Panc1 (cell line): ENCODE results near the gene ZNF444. TPM values are rescaled to one million over a fixed set of nuclear protein-coding genes. Genes with fewer than 3 reads are reported as not detected.
"Not testable (repeated sequence)": the region's sequence is repeated elsewhere in the genome, so short reads cannot be mapped to it uniquely, and the experiment has no call there.

ENCODE experiments used
- ATAC-seq: fragments of 200-7000 bp; cut with Tn5 transposase; 2 replicates; pipeline ENCODE4 v1.9.1; 2020; ENCODE audit warnings: mild to moderate bottlenecking, moderate library complexity
- BruUV-seq: library from RNA; stranded (reverse); fragments of 400-500 nt; replicated peaks from 2 replicates; lab custom pipeline; 2021; lab: Mats Ljungman, UMichigan
- CTCF ChIA-PET: fragments of 300-600 bp; sonication (Branson Sonifier 250); formaldehyde crosslinking; loops from one replicate; lab custom pipeline; 2022; ENCODE audit warnings: antibody characterized with exemption; lab: Charles Lee
- POLR2A ChIA-PET: fragments of 300-600 bp; sonication (Branson Sonifier 250); formaldehyde crosslinking; loops from one replicate; lab custom pipeline; 2022; ENCODE audit warnings: antibody characterized with exemption; lab: Charles Lee
- DNase-seq: peaks from one replicate; pipeline ENCODE4 v3.0.0-alpha.2; 2010; ENCODE audit warnings: low read depth, low spot score
- H3K27ac ChIP-seq: 2 replicates; pipeline ENCODE4 v1.5.1; 2011; ENCODE audit warnings: mild to moderate bottlenecking, low read length, inconsistent platforms
- H3K27me3 ChIP-seq: fragments of 200-500 bp; sonication (Bioruptor generic); 2 replicates; pipeline ENCODE4 v1.6.0; 2014; ENCODE audit warnings: low read length, inconsistent platforms; ENCODE audit not compliant: control insufficient read depth, insufficient read depth
- H3K36me3 ChIP-seq: fragments of 200-500 bp; sonication (Bioruptor generic); 2 replicates; pipeline ENCODE4 v1.5.1; 2014; ENCODE audit warnings: inconsistent platforms, mild to moderate bottlenecking, low read length, moderate library complexity; ENCODE audit not compliant: control insufficient read depth, insufficient read depth
- H3K4me1 ChIP-seq: 2 replicates; pipeline ENCODE4 v1.5.1; 2011; ENCODE audit warnings: inconsistent platforms, mild to moderate bottlenecking, low read length, moderate library complexity; ENCODE audit not compliant: control insufficient read depth, insufficient read depth
- H3K4me3 ChIP-seq, 2 experiments: 2 replicates each; pipeline ENCODE4 v1.5.1; 2011 to 2012; ENCODE audit warnings: low read depth in 2 of 2, low read length in 2 of 2, mild to moderate bottlenecking in 2 of 2, inconsistent platforms in 1 of 2, moderate library complexity in 1 of 2
- H3K9me3 ChIP-seq: fragments of 200-500 bp; sonication (Bioruptor generic); 2 replicates; pipeline ENCODE4 v1.5.1; 2014; ENCODE audit warnings: low read depth, mild to moderate bottlenecking, inconsistent platforms, low read length, moderate library complexity; ENCODE audit not compliant: control insufficient read depth, insufficient read depth
- CTCF ChIP-seq: fragments of 450-650 bp; IDR thresholded peaks from 2 replicates; pipeline ENCODE4 v1.5.1; 2017; ENCODE audit warnings: mild to moderate bottlenecking
- POLR2AphosphoS5 ChIP-seq: IDR thresholded peaks from 2 replicates; pipeline ENCODE4 v1.6.1; 2012; ENCODE audit warnings: mild to moderate bottlenecking, low read depth, low read length, moderate library complexity
- SIN3A ChIP-seq: IDR thresholded peaks from 2 replicates; pipeline ENCODE4 v1.6.1; 2012; ENCODE audit warnings: low read depth, mild to moderate bottlenecking, low read length, moderate library complexity, borderline replicate concordance; ENCODE audit not compliant: insufficient read depth
- TCF7L2 ChIP-seq: IDR thresholded peaks from 2 replicates; pipeline ENCODE4 v1.6.1; 2011; ENCODE audit warnings: mild to moderate bottlenecking, low read depth, low read length, inconsistent platforms
- in situ Hi-C: cut with HindIII; loops from 2 replicates; pipeline ENCODE4 v1.10.0; 2016; ENCODE audit warnings: low sequenced_read_pairs, low pct_unique_long_range_greater_than_20kb
- intact Hi-C: fragments of 100-400 bp; cut with micrococcal nuclease; formaldehyde crosslinking; loops from one replicate; pipeline ENCODE4 v1.10.0; 2022; ENCODE audit not compliant: unreplicated experiment
- total RNA-seq: library from RNA; stranded (reverse); gene quantifications from one replicate; pipeline ENCODE4 v1.2.1, GENCODE V29; 2021; ENCODE audit not compliant: unreplicated experiment
- TF ChIP-seq, protein P1 (sequence below), 2 experiments: IDR thresholded peaks; 2 replicates each; pipeline ENCODE4 v1.6.1; 2011 to 2012; ENCODE audit warnings: low read depth in 2 of 2, control low read depth in 1 of 2, low read length in 1 of 2, mild to moderate bottlenecking in 1 of 2, moderate library complexity in 1 of 2; ENCODE audit not compliant: insufficient read depth in 1 of 2

ZNF444 gene
- total RNA-seq, 1 experiment from 2014 or later = 81.5 TPM

DNA sequence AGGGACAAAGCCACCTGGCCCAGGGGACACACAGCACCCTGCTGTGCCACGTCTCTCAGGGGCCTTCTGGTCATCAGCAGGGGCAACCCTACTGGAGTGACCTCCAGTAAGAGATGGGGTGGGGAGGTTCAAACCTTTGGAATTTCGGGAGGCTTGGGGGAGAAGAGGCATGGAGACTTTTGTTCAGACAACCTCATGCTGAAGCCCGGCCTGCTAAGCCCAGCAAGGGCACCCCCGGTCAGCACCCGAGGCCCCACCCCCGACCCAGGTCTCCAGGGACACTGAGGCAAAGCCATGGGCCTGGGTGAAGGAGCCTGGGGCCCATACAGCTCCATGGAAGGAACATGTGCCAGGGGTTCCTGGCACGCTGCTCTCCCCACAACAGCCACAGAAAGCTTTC lies 43.3 kb upstream of the ZNF444 start:
- POLR2A ChIA-PET = interaction anchor here (0.7 kb wide), 1 partner anchor 65 kb away, joined by 12 read pairs; no protein-coding TSS in a partner anchor
- in situ Hi-C loops (no loop called here), intact Hi-C loops (no loop called here)
- ATAC-seq (no peak), DNase-seq (no peak)
- BruUV-seq = no TSS peak
- CTCF ChIA-PET = no interaction called here
- H3K27ac ChIP-seq = no peak overlapping the region
- H3K36me3 ChIP-seq = peaks cover 6% of the 10 kb centered on the region
- no peak overlapping the region for H3K4me3 ChIP-seq
- peaks cover 5% of the 10 kb centered on the region; the same call in 1 of the 2 replicates for H3K4me1 ChIP-seq
- H3K9me3 ChIP-seq = no peaks in the 10 kb centered on the region
- no peaks in the 10 kb centered on the region for H3K27me3 ChIP-seq
- TF ChIP-seq CTCF = no peak
- no peak for TF ChIP-seq SIN3A
- TF ChIP-seq TCF7L2 = no peak
- TF ChIP-seq, protein P1, sequence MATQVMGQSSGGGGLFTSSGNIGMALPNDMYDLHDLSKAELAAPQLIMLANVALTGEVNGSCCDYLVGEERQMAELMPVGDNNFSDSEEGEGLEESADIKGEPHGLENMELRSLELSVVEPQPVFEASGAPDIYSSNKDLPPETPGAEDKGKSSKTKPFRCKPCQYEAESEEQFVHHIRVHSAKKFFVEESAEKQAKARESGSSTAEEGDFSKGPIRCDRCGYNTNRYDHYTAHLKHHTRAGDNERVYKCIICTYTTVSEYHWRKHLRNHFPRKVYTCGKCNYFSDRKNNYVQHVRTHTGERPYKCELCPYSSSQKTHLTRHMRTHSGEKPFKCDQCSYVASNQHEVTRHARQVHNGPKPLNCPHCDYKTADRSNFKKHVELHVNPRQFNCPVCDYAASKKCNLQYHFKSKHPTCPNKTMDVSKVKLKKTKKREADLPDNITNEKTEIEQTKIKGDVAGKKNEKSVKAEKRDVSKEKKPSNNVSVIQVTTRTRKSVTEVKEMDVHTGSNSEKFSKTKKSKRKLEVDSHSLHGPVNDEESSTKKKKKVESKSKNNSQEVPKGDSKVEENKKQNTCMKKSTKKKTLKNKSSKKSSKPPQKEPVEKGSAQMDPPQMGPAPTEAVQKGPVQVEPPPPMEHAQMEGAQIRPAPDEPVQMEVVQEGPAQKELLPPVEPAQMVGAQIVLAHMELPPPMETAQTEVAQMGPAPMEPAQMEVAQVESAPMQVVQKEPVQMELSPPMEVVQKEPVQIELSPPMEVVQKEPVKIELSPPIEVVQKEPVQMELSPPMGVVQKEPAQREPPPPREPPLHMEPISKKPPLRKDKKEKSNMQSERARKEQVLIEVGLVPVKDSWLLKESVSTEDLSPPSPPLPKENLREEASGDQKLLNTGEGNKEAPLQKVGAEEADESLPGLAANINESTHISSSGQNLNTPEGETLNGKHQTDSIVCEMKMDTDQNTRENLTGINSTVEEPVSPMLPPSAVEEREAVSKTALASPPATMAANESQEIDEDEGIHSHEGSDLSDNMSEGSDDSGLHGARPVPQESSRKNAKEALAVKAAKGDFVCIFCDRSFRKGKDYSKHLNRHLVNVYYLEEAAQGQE (IDR thresholded peaks at IDR 0.05; ENCODE audit: insufficient read depth in 1 of 2, low read depth in 2 of 2, low read length in 1 of 2) = no peak
- TF ChIP-seq POLR2AphosphoS5 = no peak

DNA sequence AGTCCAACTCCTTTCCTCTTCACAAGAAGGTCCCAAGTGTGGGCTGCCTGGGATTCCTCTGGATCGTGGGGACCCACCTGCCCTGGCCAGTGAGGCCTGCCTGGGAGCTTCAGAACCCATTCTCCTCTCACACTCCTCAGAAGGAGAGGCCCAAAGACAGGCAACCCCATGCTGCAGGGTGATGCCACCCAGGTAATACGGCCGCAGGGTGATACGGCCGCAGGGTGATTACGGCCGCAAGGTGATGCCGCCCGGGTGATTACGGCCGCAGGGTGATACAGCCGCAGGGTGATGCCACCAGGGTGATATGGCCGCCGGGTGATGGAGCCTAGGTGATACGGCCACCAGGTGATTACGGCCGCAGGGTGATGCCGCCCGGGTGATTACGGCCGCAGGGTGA lies 42.9 kb upstream of the ZNF444 start:
- ATAC-seq, in situ Hi-C loops, H3K4me3 ChIP-seq, H3K9me3 ChIP-seq, H3K27me3 ChIP-seq, CTCF ChIA-PET, H3K27ac ChIP-seq, DNase-seq, intact Hi-C loops, H3K36me3 ChIP-seq, BruUV-seq, H3K4me1 ChIP-seq: not testable (repeated sequence)
- POLR2A ChIA-PET = interaction anchor here (0.7 kb wide), 1 partner anchor 65 kb away, joined by 12 read pairs; no protein-coding TSS in a partner anchor

DNA sequence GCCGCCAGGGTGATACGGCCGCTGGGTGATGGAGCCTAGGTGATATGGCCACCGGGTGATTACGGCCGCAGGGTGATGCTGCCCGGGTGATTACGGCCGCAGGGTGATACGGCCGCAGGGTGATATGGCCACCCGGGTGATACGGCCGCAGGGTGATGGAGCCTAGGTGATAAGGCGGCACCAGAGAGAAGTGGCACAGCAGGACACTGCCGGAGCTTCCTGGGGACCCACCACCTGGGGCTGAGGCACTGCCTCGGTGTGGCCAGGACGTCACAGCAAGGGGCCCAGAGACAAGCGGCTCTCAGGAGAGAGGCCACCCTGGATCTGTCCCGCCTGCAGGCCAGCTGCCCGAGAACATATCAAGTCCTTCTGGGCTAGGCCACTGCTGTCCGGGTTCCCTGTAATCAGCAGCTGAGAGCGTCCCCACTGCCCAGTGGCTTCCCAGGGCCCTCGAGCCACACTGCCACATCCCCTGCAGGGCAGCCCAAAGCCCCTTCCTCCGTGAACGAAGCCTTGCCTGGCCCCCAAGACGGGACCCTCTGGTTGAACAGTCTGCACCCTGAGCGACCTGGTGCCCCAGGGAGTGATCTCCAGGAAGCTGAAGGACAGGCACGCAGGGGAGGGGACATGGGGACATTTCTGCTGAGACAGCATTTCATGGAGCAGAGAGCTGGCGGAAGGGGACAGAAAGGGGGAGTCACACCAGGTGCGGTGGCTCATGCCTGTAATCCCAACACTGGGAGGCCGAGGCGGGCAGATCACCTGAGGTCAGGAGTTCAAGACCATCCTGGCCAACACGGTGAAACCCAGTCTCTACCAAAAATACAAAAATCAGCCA lies 42.1 kb upstream of the ZNF444 start:
- DNase-seq = no peak
- CTCF ChIA-PET = no interaction called here
- no peak overlapping the region for H3K4me3 ChIP-seq
- POLR2A ChIA-PET = no interaction called here
- no peaks in the 10 kb centered on the region for H3K27me3 ChIP-seq
- no peaks in the 10 kb centered on the region for H3K9me3 ChIP-seq
- in situ Hi-C loops = no loop called here
- peaks cover 6% of the 10 kb centered on the region for H3K36me3 ChIP-seq
- no peak for ATAC-seq
- peaks cover 4% of the 10 kb centered on the region; the same call in 1 of the 2 replicates for H3K4me1 ChIP-seq
- BruUV-seq = no TSS peak
- TF ChIP-seq TCF7L2 (no peak), POLR2AphosphoS5 (no peak), CTCF (no peak), SIN3A (no peak)
- TF ChIP-seq, protein P1 (IDR thresholded peaks at IDR 0.05; ENCODE audit: insufficient read depth in 1 of 2, low read depth in 2 of 2, low read length in 1 of 2) = no peak
- intact Hi-C loops = no loop called here
- no peak overlapping the region for H3K27ac ChIP-seq
